HG03175 (cell line): ENCODE data around the gene EBF4.

Experiments
- ATAC-seq: cut with Tn5 transposase; IDR thresholded peaks from one replicate; pipeline ENCODE4 v1.9.1; 2021; ENCODE audit warnings: mild to moderate bottlenecking, moderate library complexity; ENCODE audit not compliant: unreplicated experiment

EBF4 gene, protein sequence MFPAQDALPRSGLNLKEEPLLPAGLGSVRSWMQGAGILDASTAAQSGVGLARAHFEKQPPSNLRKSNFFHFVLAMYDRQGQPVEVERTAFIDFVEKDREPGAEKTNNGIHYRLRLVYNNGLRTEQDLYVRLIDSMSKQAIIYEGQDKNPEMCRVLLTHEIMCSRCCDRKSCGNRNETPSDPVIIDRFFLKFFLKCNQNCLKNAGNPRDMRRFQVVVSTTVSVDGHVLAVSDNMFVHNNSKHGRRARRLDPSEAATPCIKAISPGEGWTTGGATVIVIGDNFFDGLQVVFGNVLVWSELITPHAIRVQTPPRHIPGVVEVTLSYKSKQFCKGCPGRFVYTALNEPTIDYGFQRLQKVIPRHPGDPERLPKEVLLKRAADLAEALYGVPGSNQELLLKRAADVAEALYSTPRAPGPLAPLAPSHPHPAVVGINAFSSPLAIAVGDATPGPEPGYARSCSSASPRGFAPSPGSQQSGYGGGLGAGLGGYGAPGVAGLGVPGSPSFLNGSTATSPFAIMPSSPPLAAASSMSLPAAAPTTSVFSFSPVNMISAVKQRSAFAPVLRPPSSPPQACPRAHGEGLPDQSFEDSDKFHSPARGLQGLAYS

DNA sequence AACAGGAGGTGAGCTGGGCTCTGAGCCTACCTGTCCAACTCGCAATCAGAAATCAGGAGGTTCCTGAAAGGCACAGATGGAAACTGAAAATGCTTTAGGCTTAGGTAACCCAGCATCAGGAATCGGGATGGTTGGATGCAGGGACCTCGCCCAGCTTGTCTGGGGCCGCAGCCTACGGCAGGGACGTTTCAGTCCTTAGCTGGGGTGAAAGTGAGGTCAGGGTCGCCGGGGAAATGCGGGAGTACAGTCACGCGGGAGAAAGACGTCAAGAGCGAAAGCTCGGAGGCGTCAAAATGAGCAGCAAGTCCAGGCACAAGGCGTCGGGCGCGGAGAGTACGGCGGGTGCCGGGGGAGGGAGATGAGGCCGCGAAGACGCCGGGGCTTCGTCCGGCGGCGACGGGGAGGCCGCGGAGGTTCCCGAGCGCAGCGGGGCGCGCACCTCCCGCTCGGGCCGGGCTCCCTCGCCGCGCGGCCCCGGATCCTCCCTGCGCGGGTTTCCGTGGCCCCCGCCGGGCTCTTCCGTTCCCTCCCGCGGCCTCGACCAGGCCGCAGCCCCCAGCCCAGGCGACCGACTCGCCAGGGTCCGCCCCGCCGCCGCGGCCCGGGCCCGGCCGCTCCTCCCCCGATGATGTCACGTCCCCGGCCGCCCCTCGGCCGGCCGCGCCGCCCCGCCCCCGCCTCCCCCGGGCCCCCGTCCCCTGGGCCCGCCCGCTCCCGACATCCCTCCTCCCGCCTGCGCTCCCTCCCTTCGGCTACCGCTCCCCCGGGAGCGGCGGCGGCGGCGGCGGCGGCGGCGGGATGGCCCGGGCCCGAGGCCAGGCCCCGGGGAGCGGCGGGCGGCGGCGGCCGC is at the start of gene EBF4:
TSS of gene EBF4 (plus strand) at position 745 of the 850 bp plus-strand sequence. CDS start 866 bp downstream, outside the sequence.
- no peak for ATAC-seq

DNA sequence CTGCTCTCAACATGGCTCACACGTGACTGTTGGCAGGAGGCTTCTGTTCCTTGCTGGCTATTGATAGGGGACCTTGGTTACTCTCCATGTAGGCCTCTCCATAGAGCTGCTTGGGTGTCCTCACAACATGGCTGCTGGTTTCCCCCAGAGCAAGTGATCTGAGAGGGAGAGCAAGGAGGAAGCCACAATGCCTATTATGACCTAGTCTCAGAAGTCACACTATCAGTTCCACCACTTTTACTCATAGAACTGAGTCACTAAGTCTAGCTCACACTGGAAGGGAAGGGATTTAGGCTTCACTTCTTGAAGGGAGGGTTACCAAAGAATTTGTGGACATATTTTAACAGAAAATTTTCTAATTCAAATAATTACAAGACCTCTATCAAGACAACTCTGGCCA is 48.9 kb upstream of the EBF4 start:
- ATAC-seq = no peak

DNA sequence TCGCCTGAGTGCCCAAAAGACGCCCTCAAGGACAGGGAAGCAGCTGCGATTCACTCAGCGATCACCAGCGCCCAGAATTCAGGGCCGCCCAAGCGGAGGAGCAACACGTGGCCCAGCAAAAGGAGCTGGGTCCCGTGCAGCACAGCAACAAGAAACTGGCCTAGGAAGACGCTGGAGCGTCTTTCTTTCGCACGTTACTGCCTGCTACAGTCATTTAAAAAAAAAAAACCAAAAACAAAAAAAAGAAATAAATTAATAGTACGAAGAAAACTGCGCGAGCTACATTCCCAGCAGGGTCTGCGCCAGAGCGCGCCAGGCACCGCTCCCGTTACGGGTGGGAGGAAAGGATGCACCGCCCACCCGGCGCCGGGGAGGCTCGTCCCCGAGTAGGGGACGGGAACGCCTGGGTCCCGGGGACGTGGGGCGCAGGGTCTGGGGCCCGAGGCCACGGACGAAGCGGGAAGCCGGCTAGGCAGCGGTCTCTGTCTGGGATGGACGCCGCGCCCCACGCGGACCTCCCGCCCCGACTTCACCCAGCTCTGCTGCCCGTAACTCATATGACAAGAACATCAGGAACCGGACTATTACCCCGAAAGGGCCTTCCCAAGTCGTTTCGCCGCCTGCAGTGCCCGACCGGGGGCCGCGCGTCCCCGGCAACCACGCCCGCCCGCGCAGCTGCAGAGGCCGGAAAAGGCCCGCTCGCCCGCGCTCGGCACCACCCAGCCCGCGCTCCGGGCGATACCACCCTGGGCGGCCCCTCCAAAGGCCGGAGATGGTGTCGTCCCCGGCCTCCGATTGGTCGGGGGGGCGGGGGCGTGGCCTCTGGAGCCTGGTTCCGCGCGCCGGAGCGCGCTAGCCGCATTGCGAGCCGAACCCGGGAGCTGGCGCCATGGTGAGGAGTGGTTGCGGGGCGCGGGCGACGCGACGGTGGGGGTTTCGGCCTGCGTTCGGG is 40.5 kb upstream of the EBF4 start, which contains the start of gene NOP56:
TSS of gene NOP56 (plus strand) at position 861 of the 952 bp plus-strand sequence. CDS start at position 890, 29 bp downstream.
- peak; percentile 86 for ATAC-seq

DNA sequence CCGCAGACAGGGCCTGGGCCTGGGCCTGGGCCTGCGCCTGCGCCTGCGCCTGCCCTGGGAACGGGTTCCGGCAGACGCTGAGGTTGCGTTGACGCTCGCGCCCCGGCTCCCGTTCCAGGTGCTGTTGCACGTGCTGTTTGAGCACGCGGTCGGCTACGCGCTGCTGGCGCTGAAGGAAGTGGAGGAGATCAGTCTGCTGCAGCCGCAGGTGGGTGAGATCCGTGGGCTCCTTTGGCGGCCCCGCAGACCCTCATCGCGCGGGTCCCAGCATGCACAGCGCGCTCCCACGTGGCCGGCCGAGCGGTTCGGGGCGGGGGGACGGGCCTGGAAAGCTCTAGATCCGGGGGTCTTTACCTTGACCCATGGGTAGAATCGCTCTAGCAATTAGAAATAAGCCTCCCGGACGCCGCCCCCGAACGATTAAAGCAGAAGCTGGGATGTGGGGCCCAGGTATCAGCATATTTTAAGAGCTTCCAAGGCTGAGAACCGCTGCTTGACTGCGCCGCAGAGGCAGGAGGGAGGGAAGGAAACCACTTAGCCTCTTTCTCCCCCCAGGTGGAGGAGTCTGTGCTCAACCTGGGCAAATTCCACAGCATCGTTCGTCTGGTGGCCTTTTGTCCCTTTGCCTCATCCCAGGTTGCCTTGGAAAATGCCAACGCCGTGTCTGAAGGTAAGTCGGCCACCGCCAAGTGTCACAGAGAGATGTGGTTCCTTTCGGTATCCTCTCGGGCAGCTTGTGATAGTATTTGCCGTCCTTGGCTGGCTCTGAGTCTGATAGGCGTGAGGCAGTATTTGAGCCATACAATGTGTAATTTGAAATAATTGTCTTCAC is 39.6 kb upstream of the EBF4 start:
- ATAC-seq = peak; percentile 51

DNA sequence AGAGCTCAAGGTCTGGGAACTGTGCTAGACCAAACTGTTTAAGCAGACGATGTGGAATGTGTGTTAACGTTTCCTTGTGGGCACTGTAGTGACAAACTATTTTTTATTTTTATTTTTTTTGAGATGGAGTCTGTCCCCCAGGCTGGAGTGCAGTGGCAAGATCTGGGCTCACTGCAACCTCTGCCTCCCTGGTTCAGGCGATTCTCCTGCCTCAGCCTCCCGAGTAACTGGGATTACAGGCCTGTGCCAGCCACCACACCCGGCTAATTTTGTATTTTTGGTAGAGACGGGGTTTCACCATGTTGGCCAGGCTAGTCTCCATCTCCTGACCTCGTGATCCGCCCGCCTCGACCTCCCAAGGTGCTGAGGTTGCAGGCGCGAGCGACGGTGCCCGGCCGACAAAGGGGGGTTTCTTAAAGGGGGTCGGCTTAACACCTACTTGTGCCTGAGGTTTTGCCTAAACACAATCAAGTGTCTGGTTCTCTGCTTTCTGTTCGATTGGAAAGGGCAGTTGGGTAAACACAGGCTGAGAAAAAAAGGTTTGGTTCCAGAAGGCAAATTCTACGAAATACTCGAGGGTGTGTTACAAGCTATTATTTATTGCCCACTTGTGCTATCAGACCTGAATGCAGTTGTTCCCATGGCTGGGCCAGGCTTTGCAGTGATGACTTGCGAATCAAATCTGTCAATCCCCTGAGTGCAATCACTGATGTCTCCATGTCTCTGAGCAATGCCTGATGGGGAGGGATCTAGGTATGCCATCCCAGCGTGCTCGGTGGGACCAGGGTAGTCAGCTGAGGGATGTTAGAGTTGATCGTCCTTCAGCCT is 38.8 kb upstream of the EBF4 start:
- no peak for ATAC-seq

DNA sequence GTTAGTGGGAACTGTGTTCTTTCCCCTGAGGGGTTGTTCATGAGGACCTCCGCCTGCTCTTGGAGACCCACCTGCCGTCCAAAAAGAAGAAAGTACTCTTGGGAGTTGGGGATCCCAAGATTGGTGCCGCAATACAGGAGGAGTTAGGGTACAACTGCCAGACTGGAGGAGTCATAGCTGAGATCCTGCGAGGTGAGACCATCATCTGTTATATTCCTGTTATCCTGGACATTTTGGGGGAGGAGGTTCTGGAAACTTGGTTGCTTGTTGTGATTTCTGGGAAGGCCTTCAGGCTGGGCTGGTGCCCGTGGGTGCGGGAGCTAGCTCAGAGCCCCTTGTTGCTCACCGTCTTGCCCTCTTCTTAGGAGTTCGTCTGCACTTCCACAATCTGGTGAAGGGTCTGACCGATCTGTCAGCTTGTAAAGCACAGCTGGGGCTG is 38.2 kb upstream of the EBF4 start:
- ATAC-seq = no peak

DNA sequence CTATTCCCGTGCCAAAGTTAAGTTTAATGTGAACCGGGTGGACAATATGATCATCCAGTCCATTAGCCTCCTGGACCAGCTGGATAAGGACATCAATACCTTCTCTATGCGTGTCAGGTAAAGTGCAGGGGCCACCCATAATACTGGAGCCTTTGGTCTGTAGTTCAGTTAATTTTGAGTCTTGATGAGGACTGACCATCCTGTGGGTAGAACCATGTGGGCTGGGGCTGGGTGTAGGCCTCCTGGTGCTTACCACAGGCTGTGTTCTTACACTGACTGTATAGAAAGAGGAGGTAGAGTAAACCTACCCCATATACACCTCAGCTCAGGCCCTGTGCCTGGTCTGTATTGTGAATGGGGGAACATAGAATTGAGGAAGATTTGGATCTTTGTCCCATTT is 37.7 kb upstream of the EBF4 start:
- ATAC-seq = no peak

DNA sequence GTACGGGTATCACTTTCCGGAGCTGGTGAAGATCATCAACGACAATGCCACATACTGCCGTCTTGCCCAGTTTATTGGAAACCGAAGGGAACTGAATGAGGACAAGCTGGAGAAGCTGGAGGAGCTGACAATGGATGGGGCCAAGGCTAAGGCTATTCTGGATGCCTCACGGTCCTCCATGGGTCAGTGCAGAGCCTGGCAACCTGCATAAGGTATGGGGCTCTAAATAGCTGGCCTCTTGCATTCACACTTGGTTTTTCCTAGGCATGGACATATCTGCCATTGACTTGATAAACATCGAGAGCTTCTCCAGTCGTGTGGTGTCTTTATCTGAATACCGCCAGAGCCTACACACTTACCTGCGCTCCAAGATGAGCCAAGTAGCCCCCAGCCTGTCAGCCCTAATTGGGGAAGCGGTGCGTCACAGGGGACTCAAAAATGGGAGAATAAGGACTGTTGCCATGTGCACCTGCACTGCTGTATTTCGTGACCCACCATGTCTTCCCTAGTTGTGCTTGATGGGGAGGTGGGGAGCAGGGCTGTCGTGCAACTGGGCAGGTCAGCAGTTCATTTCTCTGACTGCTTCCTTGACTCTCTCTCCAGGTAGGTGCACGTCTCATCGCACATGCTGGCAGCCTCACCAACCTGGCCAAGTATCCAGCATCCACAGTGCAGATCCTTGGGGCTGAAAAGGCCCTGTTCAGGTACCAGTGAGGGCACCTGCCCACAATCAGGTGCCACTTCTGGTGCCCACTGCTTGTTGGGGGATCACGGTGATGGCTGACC is 37.1 kb upstream of the EBF4 start:
- no peak for ATAC-seq

DNA sequence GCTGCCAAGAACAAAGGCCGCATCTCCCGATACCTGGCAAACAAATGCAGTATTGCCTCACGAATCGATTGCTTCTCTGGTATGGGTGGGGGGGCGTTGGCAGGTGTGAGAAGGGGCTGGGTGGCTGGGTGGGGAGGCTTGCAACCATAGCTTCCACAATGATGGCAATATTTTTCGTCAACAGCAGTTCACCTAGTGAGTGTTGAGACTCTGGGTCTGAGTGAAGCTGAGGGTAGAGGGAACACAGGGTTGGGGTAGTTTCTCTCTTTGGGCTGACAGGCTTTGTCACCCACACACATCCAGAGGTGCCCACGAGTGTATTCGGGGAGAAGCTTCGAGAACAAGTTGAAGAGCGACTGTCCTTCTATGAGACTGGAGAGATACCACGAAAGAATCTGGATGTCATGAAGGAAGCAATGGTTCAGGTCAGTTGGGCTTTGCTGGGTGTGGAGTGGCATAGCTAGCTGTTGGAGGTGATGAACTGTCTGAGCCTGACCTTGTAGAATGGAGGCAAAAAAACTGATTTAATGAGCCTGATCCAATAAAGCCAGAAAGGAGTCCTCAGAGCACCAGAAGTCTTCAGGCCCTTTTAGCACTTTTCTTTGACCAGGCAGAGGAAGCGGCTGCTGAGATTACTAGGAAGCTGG is 36.0 kb upstream of the EBF4 start:
- ATAC-seq = no peak

DNA sequence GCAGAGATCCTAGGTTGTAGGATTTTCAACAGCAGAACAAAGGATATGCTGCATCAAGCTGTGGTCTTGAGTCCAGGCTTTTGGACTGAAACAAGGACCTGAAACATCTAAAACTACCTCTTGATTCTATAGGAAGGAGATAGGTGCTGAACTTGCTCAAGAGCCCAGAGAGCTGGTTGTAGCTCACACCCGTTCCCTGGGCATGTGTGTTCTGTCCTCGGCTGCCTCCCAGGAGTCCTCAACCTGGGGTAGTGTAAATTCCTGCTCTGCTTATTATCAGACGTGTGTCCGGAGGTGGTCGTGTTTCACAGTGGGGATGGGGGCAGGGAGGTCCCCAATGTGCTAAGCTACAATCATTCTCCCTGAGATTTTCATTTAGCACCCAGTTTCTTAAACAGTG is 35.3 kb upstream of the EBF4 start:
- no peak for ATAC-seq

DNA sequence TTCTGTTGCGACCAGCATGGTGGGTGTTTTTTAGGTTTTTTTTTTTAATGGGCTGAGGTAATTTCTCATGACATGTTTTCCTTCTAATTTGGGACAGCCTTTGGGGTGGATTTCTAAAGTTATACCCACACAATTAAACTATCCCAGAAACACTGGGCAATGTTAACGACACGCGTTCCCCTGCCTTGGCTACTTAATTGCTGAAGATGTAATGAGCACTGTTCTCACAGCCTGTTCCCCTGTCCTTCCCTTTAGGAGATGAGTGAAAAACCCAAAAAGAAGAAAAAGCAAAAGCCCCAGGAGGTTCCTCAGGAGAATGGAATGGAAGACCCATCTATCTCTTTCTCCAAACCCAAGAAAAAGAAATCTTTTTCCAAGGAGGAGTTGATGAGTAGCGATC is 34.9 kb upstream of the EBF4 start:
- ATAC-seq = no peak

DNA sequence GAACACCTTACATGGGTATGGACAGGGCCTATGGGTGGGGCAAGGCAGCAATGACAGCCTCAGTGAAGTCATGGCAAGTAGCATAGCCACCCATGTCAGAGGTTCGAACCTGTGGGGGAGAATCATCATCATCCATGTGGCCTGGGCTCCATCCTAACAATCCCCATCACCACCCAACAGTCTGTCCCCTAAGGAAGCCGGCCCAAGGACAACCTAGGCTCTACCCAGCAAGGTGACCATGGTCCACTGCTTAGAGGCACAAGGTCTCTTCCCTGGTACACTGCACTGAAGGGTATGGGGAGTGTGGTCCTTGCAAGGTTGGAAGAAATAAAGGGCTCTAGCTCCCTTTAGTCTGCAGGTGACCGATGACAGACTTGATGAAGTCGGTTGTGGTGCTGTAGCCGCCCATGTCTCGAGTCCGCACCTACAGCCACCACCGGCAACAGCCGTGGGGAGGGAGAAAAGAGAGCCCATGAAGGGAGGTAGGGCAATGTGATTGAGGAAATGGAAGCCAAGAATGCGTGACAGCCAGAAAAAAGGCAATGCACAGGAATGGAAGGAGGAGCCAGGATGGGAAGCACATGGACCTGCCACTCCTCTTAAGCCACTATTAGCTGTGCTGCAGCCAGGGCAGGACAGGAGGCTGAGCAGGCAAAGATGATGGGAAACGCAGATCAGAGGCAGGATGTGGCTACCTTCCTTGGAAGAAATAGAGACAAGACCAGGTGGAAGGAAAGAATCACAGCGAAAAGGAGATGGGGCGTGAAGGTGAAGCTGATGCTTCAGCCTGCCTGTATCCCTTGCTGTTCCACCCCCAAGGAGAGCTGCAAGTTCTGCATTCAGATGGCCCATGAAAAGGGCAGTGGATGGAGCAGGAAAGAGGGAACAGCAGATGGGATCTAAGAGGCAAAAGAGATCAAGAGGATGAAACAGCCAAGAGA is 33.9 kb upstream of the EBF4 start:
- ATAC-seq = no peak

DNA sequence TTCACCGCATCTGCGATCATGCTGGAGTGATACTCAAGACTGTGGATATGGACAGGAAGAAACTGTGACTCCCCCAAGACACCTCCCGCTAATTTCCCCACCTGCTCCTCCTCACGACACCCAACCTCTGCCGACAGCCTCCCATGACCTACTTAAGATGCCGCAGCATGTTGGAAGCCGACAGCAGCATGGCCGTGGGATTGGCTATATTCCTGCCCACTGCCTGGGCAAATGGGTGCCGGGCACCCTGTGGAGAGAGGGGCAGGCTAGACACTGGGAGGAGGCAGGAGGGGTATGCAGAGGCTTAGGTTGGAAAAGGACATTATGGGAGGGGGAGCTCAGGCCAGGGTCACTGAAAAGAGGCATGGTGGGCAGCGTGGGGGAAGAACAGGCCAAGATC is 33.0 kb upstream of the EBF4 start:
- no peak for ATAC-seq

DNA sequence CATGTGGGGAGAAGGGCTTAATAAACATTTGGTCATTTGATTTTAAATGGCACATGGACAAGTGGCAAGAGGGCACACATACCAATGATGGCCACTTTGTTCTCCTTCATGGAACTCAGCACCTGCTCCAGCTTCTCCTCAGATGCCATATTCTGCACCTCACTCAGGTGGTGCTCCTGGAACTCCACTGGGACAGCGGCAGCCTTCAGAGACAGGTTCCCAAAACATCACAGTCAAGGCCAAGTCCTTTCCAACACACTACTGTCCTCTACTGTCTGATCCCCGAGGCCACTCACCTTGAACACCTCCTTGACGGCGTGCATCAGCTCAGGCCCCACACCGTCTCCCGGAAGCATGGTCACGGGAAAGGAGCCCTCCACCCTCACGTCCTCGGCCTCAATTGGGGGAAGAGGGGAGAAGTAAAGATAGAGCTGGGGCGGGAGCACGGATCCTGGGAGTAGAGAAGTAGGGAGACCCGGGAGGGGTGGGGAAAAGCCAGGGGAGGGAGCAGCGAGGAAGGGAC is 29.2 kb upstream of the EBF4 start:
- ATAC-seq = no peak

DNA sequence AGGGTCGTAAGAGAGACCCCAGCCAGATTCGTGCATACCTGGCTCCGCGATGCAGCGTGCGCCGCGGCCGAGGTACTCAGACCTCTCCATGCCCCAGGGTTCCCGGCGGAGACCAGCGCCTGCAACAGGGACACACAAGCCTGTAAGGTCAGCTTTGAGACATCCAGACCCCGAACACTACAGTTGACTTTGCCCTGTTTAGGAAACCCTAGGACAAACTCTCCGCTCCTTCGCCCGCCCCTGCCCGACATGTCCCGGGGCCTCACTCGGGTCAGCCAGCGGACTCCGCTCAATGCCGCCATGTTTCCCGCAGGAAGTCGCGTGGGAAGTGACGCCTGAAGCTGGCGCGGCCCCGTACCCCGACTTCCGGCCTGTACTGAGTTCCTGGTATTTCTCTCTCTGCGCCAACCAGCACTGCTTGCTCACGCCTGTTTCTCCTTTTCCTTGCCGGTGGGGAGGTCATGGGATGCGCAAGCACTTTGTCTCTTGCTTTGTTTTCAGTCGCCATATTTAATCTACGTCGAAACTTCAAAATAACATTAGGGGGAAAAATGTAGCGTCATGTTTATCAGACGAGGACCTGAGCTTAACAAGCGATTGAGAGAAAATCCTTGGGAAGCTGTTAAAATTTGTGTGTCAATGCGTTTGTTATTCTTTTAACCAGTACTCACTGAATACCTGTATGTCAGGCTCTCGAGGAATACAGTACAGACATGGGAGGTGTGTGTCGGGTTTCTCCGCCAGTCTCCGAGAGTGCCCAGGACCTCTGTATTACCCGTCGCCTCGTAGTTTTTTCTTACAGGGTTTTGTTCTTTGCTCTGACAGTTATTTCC is 28.5 kb upstream of the EBF4 start, which contains the start of gene IDH3B:
TSS of gene IDH3B (minus strand) at position 330 of the 833 bp plus-strand sequence. CDS start at position 302, 28 bp downstream.
- ATAC-seq = peak; percentile 93
